HL-60 (cell line): Measurements from ENCODE around the gene NET1.
"Not testable (repeated sequence)": the region's sequence is repeated elsewhere in the genome, so short reads cannot be mapped to it uniquely, and the experiment has no call there.

ENCODE experiments used
- DNase-seq, 2 experiments: peaks; one replicate each; pipeline ENCODE4 v3.0.0-alpha.2; 2010 to 2020; ENCODE audit warnings: low read depth in 1 of 2, low spot score in 1 of 2
- H3K27ac ChIP-seq: fragments of 250-450 bp; sonication (Bioruptor Pico); replicated peaks from 2 replicates; pipeline ENCODE4 v1.5.1; 2020; ENCODE audit warnings: mild to moderate bottlenecking, moderate library complexity
- H3K27me3 ChIP-seq: fragments of 250-450 bp; sonication (Bioruptor Pico); 2 replicates; pipeline ENCODE4 v1.5.1; 2021; ENCODE audit warnings: mild to moderate bottlenecking, moderate library complexity; ENCODE audit not compliant: insufficient read depth, poor library complexity, severe bottlenecking
- H3K4me3 ChIP-seq: replicated peaks from 2 replicates; pipeline ENCODE4 v1.5.1; 2011; ENCODE audit warnings: mild to moderate bottlenecking, control low read depth, low read length; ENCODE audit not compliant: insufficient read depth
- GABPA ChIP-seq: IDR thresholded peaks from 2 replicates; pipeline ENCODE4 v1.6.1; 2012; ENCODE audit warnings: low read depth
- POLR2AphosphoS5 ChIP-seq: IDR thresholded peaks from 2 replicates; pipeline ENCODE4 v1.6.1; 2012; ENCODE audit warnings: low read depth
- REST ChIP-seq: IDR thresholded peaks from 2 replicates; pipeline ENCODE4 v1.6.1; 2012; ENCODE audit warnings: low read depth; ENCODE audit not compliant: insufficient replicate concordance
- SPI1 ChIP-seq: IDR thresholded peaks from 2 replicates; pipeline ENCODE4 v1.6.1; 2012; ENCODE audit warnings: low read depth, mild to moderate bottlenecking, borderline replicate concordance
- TF ChIP-seq, protein P1 (sequence below): IDR thresholded peaks from one replicate; pipeline ENCODE4 v1.5.1; 2011; ENCODE audit warnings: low read length, control low read depth, inconsistent platforms; ENCODE audit not compliant: insufficient read depth

NET1 gene

GRCh38 chr10:5402798-5403197 lies 9.6 kb upstream of the NET1 start:
- no peak for DNase-seq
- no peaks in the 10 kb centered on the region for H3K27me3 ChIP-seq
- TF ChIP-seq, protein P1, sequence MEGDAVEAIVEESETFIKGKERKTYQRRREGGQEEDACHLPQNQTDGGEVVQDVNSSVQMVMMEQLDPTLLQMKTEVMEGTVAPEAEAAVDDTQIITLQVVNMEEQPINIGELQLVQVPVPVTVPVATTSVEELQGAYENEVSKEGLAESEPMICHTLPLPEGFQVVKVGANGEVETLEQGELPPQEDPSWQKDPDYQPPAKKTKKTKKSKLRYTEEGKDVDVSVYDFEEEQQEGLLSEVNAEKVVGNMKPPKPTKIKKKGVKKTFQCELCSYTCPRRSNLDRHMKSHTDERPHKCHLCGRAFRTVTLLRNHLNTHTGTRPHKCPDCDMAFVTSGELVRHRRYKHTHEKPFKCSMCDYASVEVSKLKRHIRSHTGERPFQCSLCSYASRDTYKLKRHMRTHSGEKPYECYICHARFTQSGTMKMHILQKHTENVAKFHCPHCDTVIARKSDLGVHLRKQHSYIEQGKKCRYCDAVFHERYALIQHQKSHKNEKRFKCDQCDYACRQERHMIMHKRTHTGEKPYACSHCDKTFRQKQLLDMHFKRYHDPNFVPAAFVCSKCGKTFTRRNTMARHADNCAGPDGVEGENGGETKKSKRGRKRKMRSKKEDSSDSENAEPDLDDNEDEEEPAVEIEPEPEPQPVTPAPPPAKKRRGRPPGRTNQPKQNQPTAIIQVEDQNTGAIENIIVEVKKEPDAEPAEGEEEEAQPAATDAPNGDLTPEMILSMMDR = no peak
- TF ChIP-seq REST = no peak
- no peak for TF ChIP-seq GABPA
- TF ChIP-seq SPI1 = no peak
- no peak for TF ChIP-seq POLR2AphosphoS5
- no peak overlapping the region for H3K4me3 ChIP-seq
- no peak overlapping the region for H3K27ac ChIP-seq

DNA sequence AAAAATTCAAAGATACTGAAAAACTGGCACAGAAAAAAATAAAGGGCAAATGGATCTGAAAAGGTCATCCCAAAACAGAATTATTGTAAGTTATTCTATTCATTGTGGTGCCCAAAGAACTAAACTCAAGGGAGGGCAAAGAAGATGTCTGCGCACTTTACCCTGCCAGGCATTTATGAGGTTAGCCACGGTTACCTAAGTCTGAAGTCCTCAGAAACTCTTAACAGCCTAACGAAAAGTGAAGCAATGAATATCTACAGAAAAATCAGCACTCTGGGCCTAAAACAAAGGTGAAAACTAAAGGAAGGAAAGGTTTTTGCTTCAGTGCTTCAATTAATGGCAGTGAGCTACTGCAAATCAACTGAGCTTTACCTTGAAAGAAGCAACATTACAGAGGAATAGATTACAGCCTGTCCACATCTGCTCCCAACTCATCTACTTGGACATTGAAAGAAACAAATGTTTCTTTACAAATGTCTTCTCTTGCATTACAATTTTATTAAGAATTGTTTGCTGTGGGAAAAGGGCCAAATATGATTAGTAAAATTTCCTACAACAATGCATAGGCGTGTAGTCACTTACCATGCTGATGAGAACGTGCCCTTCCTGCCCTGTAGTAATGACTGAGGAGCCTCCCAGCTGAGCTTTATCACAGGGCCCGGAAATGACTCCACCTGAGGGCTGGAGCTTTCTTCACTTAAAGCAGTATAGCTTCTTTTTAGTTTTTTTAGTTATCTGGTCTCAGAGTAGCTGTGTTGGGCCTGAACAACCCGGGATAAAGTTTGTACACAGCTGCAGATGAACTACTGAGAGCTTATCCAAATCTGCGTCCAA lies 7.9 kb upstream of the NET1 start, which contains the start of gene TUBAL3:
Gene TUBAL3 (minus strand): TSS at position 621 of the 834 bp plus-strand sequence. CDS start 36 bp downstream, at position 585.
- DNase-seq = no peak
- Histone ChIP-seq H3K4me3 (no peak within 1 kb of the TSS), H3K27me3 (no peaks in the 10 kb centered on the region), H3K27ac (no peak within 1 kb of the TSS)
- no peak for TF ChIP-seq REST
- TF ChIP-seq SPI1 = no peak
- no peak for TF ChIP-seq GABPA

DNA sequence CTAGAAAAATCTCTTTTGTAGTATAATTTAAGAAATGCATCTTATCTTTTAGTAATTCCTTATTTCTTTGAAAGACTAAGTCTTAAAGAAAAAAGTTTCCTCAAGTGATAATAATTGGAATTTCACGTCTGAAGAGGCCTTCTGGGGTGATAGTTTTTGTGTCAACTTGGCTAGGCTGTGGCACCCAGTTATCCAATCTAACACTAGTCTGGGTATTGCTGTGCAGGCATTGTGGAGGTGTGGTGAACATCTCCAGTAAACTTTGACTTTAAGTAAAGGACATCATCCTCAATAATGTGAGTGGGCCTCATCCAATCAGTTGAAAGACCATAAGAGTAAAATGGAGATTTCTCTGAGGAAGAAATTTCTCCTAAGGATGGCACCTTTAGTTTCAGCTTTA lies 5.4 kb upstream of the NET1 start:
- TF ChIP-seq REST (no peak), SPI1 (no peak)
- Histone ChIP-seq H3K27ac (no peak overlapping the region), H3K27me3 (no peaks in the 10 kb centered on the region), H3K4me3 (no peak overlapping the region)
- no peak for DNase-seq

DNA sequence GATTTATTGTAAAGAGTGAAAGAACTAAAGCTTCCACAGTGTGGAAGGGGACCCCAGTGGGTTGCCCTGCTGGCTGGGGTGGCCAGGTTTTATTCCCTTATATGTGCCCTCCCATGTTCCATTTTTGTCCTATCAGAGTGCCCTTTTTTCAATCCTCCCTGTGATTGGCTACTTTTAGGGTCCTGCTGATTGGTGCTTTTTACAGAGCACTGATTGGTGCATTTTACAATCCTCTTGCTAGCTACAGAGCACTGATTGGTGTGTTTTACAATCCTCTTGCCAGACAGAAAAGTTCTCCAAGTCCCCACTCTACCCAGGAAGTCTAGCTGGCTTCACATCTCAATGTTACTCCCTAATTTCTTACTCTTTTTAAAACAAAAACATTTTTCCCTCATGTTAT lies 1.6 kb upstream of the NET1 start:
- not testable (repeated sequence) for H3K27ac ChIP-seq, DNase-seq, H3K27me3 ChIP-seq, H3K4me3 ChIP-seq
